Measurements from ENCODE around the gene APOC3.

Gene APOC3

DNA sequence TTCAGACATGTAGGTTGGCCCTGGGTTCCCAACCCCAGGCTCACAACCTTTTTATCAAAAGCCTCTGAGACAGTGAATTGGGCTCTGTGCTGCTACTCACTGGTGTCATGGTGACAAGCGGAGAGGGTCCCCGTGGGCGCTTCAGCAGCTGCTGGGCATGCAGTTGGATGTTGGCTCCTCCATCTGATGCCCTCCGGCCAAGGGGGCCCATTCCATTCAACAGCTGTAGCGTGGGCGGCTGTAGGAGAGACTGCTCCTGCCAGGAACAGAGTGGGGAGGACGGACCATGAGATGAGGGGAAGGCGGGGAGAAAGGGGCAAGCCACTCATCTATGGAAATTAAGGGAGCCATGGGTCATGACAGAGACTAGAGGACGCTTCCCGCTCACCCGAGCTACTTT lies 43.7 kb downstream of the APOC3 start:
- DNase-seq (ENCODE audit: low spot score) (no peak), FAIRE-seq (no peak)

DNA sequence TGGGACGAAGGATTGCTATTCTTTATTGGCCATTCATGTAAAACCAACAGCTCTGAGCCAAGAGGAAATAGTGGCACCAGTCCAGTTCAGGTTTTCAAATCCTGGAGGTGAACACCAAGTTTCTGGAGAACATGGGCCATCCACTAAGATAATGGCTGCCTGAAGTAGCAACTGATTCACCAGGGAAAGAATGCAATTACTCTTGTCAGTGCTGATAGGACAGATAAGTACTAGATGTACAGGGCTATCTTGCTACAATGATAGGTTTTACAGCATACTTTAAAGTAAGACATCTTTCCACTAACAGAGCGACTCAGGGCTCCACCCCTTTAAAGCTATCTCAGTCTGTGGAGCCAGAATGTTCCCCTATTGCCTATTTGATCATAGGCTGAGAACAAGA lies 44.5 kb downstream of the APOC3 start:
- FAIRE-seq, result no peak
- DNase-seq (ENCODE audit: low spot score), result no peak

DNA sequence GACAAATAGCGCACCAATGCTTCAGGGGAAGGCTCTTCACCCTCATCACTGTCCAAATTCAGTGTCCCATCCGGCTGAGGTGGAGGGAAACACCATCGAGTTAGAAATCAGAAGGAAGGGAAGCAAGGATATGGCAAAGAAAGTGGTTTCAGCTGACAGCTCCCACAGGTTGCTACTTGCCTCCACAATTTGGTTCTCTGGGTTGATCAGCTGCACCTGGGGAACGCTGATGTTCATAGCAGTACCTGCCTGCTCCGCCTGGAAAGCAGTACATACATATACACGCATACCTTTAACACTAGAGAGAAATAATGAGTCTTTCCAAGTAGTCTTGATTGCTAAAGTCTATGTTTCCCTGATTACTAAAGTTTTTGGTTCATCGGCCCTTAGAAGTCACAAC lies 45.5 kb downstream of the APOC3 start:
- DNase-seq (ENCODE audit: low spot score) (no peak), FAIRE-seq (no peak)

DNA sequence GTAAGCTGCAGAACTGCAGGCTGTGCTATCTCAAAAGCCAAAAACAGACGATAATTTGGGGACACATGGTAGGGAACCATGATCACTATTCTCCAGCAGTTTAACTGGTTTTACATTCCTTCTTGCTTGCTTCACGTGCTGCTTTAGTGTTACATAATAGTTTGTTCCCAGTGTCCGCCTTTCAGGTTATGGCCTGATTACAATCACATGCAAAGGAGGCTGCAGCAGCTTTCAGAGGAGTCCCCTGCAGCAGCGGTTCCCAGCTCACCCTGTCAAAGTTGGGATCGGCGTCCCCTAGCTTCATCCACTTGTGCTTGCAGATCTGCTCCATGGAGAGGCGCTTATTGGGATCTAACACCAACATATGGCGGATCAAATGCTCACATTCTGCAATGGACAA lies 46.9 kb downstream of the APOC3 start:
- FAIRE-seq (no peak), DNase-seq (ENCODE audit: low spot score) (no peak)

DNA sequence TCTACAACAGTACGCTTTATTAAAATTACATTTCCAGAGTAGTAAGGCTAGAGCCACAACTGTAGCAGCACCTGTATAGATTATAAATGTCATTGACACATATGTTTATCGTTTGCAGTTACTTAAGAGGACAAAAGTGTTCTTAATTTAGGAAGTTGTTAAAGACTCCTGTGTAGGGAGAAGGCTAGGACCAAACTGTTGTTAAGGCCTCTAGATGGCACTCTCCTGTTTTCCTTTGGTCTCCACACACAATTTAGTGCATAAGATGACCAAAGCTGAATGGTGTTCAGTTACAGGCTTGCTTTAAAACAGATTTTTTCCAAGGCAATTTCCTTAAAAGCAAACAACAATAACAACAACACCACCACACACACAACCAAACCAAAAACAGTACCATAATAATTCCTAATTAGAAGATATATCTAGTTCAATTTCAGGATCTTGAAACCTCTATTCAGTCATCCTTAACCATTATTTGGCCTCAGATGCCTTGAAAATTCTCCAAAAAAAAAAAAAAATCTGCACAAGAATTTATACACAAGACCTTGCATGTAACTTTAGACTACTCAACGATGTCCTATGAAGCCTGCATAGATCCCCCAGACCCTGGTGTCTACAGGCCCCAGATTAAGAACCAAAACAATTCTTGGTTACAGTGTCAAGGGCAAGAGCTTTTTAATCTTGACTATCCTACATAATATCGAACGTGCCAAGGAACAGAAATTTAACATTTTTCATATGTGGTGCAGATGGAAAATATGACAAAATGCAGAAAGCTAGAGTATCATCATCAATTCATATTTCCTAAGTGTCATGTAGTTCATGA lies 50.3 kb downstream of the APOC3 start:
- peak; percentile 30 for FAIRE-seq
- peak; percentile 47 for DNase-seq (ENCODE audit: low spot score)

DNA sequence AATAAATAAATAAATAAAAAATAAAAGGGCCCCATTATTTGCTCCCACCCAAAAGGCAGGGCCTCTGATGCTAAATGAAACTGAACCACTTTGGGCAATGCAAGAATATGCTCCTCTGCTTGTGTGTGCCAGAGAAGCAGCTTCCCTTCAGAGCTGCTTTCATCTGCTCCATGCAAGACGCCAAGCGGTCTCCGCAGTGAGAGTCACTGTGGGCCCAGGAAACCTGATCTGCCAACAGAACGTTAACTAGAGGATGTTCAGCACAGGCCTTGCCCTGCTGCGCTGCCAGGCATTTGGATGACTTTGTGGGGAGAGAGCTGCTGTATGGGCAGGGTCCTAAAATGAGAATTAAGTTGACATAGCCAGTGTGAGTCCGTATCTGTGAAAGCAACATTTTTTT lies 51.4 kb downstream of the APOC3 start:
- FAIRE-seq (no peak), DNase-seq (ENCODE audit: low spot score) (no peak)

DNA sequence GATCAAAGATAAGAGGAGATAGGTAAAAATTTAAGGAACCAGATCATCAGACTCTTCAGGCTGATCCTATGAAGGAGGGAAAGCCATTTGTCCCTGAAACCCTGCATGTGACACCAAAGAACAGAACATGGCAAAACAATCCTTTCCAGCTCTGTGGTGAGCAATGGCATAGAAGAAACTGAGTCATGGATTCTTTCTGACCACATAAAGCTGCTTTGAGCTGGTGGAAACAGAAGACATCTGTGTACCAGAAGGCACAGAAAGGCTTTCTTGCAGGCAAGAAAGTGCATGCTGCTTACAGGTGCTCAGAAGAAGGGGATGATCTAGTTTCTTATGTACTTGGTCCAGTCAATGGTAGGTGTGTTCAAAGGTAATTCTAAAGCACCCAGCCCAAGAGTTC lies 52.7 kb downstream of the APOC3 start:
- DNase-seq (ENCODE audit: low spot score) (peak; percentile 20), FAIRE-seq (peak; percentile 30)
